HFFc6 (cell line): ENCODE results near the gene FER1L5. TPM values are rescaled to one million over a fixed set of nuclear protein-coding genes. Genes with fewer than 3 reads are reported as not detected.

Experiments used
- DNase-seq: peaks from one replicate; pipeline ENCODE4 v3.0.0-alpha.2; 2018
- H3K27ac Mint-ChIP-seq: 2 replicates; pipeline ENCODE4 v1.8.0; 2020; ENCODE audit warnings: mild to moderate bottlenecking, mixed read lengths
- H3K27me3 Mint-ChIP-seq: 2 replicates; pipeline ENCODE4 v1.8.0; 2021; ENCODE audit warnings: mild to moderate bottlenecking, moderate library complexity, mixed read lengths; ENCODE audit not compliant: insufficient read depth
- H3K36me3 Mint-ChIP-seq: 2 replicates; pipeline ENCODE4 v1.8.0; 2021; ENCODE audit warnings: low read depth, mixed read lengths
- H3K4me1 Mint-ChIP-seq: 2 replicates; pipeline ENCODE4 v1.8.0; 2020; ENCODE audit warnings: low read depth, mixed read lengths
- H3K4me3 Mint-ChIP-seq: 2 replicates; pipeline ENCODE4 v1.8.0; 2020; ENCODE audit warnings: mild to moderate bottlenecking, moderate library complexity, mixed read lengths
- H3K9me3 Mint-ChIP-seq: 2 replicates; pipeline ENCODE4 v1.8.0; 2020; ENCODE audit warnings: mild to moderate bottlenecking, mixed read lengths
- CTCF ChIP-seq: fragments of 200-600 bp; sonication (generic); IDR thresholded peaks from 2 replicates; pipeline ENCODE4 v1.5.0; 2021; ENCODE audit warnings: antibody characterized with exemption, mild to moderate bottlenecking
- total RNA-seq, 6 experiments: library from RNA; stranded (reverse); fragmentation: NEBNext Ultra II Directional; extraction: Animal tissue kit (Norgen Biotek cat#: 25700); gene quantifications; 2 replicates in 1 of 6; 3 replicates in 5 of 6; pipeline ENCODE4 v1.2.3, GENCODE V29; 2021

The FER1L5 gene
- total RNA-seq, 6 experiments from 2014 or later = not detected

DNA sequence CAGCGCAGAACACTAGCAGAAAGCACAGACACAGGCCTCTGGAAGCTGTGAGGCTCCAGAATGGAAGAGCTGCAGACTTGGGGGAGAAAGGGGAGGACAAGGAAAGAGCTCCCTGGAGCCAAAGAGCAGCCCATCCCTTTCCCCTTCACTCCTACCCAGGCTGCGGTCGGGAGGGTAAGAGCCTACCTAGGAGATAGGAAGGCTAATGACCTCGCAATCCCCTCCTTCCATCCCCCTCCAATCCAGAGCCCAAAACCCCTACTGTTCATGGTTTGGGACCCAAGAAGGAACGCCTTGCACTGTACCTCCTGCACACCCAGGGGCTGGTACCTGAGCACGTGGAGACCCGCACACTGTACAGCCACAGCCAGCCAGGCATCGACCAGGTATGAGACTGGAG, 57.5 kb downstream of the FER1L5 start:
- Mint-ChIP-seq H3K27me3 (peaks cover 7% of the 10 kb centered on the region), H3K9me3 (no peaks in the 10 kb centered on the region), H3K27ac (no peak overlapping the region), H3K36me3 (no peaks in the 10 kb centered on the region), H3K4me1 (no peaks in the 10 kb centered on the region), H3K4me3 (no peak overlapping the region)
- no peak for TF ChIP-seq CTCF
- DNase-seq = no peak

GRCh38 chr2:96701636-96702035, 59.1 kb downstream of the FER1L5 start:
- no peak for TF ChIP-seq CTCF
- Mint-ChIP-seq H3K9me3 (no peaks in the 10 kb centered on the region), H3K27me3 (peaks cover 7% of the 10 kb centered on the region), H3K27ac (no peak overlapping the region), H3K36me3 (no peaks in the 10 kb centered on the region), H3K4me3 (no peak overlapping the region), H3K4me1 (no peaks in the 10 kb centered on the region)
- no peak for DNase-seq

GRCh38 chr2:96702098-96702785, 59.7 kb downstream of the FER1L5 start:
- Mint-ChIP-seq H3K9me3 (no peaks in the 10 kb centered on the region), H3K27ac (no peak overlapping the region), H3K4me3 (no peak overlapping the region), H3K4me1 (no peaks in the 10 kb centered on the region), H3K36me3 (peaks cover 5% of the 10 kb centered on the region), H3K27me3 (peaks cover 7% of the 10 kb centered on the region)
- TF ChIP-seq CTCF = no peak
- DNase-seq = no peak

DNA sequence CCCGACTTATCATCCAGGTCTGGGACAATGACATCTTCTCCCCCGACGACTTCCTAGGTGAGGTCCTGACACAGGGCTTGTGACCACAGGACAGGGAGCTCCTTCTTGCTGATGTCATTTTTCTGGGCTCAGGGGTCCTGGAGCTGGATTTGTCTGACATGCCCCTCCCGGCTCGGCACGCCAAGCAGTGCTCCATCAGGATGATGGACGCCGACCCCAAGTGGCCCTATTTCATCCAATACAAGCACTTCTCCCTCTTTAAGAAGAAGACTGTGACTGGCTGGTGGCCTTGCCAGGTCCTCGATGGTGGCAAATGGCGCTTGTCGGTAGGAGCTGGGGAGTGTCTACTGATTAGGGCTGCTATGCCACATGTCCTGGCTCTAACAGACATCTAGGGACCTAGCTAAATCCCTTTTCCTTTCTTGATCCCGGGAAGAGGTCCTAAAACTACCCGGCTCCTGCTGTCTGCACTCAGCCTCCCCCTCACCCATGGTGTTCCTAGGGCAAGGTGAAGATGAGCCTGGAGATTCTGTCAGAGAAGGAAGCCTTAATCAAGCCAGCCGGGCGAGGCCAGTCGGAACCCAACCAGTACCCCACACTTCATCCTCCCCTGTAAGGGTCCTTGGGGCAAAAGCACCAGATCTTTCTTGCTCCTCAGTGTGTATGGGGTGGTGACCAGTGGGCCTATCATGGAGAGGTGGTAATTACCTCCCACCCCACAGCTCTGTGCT, 60.6 kb downstream of the FER1L5 start:
- H3K27me3 Mint-ChIP-seq = peaks cover 7% of the 10 kb centered on the region
- H3K9me3 Mint-ChIP-seq = no peaks in the 10 kb centered on the region
- no peak for TF ChIP-seq CTCF
- H3K4me3 Mint-ChIP-seq = no peak overlapping the region
- H3K4me1 Mint-ChIP-seq = no peaks in the 10 kb centered on the region
- H3K36me3 Mint-ChIP-seq = peaks cover 5% of the 10 kb centered on the region
- no peak for DNase-seq
- no peak overlapping the region for H3K27ac Mint-ChIP-seq

- H3K9me3 Mint-ChIP-seq = no peaks in the 10 kb centered on the region
- DNase-seq = no peak
- no peak overlapping the region for H3K4me3 Mint-ChIP-seq
- no peaks in the 10 kb centered on the region for H3K27me3 Mint-ChIP-seq
- H3K36me3 Mint-ChIP-seq = peaks cover 29% of the 10 kb centered on the region
- H3K4me1 Mint-ChIP-seq = no peaks in the 10 kb centered on the region
- TF ChIP-seq CTCF = no peak
- no peak overlapping the region for H3K27ac Mint-ChIP-seq
Measured at GRCh38 chr2:96710985-96711384, 68.4 kb downstream of the FER1L5 start.
